ENCODE measurements around the gene RAB31.

Gene RAB31

DNA sequence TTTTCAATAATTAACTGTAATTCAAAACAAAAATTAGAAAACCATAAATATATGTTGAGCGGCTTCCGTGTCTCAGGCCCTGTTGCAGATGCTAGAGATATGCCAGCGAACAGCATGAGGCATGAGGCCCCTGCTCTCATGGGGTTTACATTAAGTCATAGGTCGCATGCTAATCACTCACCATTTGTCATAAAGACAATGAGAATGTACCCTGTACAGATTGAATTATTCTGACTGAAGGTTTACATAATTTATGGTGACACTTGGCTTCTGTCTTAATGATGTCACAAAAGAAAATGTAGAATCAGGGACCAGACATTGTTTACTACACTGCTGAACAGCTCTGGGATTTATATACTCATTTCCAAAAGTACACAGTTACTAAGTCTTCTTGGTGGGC is 199.8 kb downstream of the RAB31 start:
- no peak overlapping the region for H2AK5ac ChIP-seq (ENCODE audit: low read length, severe bottlenecking)
- H2BK12ac ChIP-seq (ENCODE audit: low read length in 2 of 2) = no peak overlapping the region
- H4K91ac ChIP-seq (ENCODE audit: low read length) = no peak overlapping the region
- H3K4me2 ChIP-seq (ENCODE audit: low read length, poor library complexity, severe bottlenecking) = no peak overlapping the region
- no peak overlapping the region for H2BK5ac ChIP-seq (ENCODE audit: low read depth, low read length, poor library complexity, severe bottlenecking)
- H3K36me3 ChIP-seq (ENCODE audit: control insufficient read depth in 1 of 2, insufficient read depth in 2 of 2, low read depth in 1 of 2, low read length in 2 of 2) = no peaks in the 10 kb centered on the region
- WGBS = 88% methylated on average over 3 of the region's 4 CpGs
- no peak overlapping the region for H3K14ac ChIP-seq (ENCODE audit: low read length in 2 of 2)
- no peaks in the 10 kb centered on the region for H3K79me1 ChIP-seq (replicated peaks; ENCODE audit: low read length, poor library complexity, severe bottlenecking)
- H2BK120ac ChIP-seq (ENCODE audit: low read depth, low read length) = no peak overlapping the region
- no peak for DNase-seq
- H2AFZ ChIP-seq (ENCODE audit: low read depth, low read length) = no peak overlapping the region
- H3K9ac ChIP-seq (ENCODE audit: low read length) = no peak overlapping the region
- no peak overlapping the region for H3K27ac ChIP-seq (ENCODE audit: low read length, poor library complexity, severe bottlenecking)
- H3K9me3 ChIP-seq (ENCODE audit: control insufficient read depth, low read length) = no peaks in the 10 kb centered on the region
- H3K18ac ChIP-seq (ENCODE audit: low read depth in 1 of 2, low read length in 2 of 2) = no peak overlapping the region
- no peak overlapping the region for H3K4ac ChIP-seq (ENCODE audit: low read depth in 1 of 2, low read length in 2 of 2)
- H2BK15ac ChIP-seq (ENCODE audit: low read depth, poor library complexity, severe bottlenecking) = no peak overlapping the region
- H3K4me3 ChIP-seq (ENCODE audit: insufficient read depth in 1 of 2, low read depth in 1 of 2, low read length in 2 of 2) = no peak overlapping the region
- H3K27me3 ChIP-seq (ENCODE audit: control insufficient read depth in 1 of 2, insufficient read depth in 1 of 2, low read length in 2 of 2) = peaks cover 0 to 4% of the 10 kb centered on the region in 2 experiments
- H4K8ac ChIP-seq (ENCODE audit: low read length) = no peak overlapping the region
- no peak overlapping the region for H3K23ac ChIP-seq (ENCODE audit: low read length in 2 of 2)
- peaks cover 7% of the 10 kb centered on the region for H3K4me1 ChIP-seq (ENCODE audit: control insufficient read depth, insufficient read depth, low read depth, low read length)

- DNase-seq = no peak
- Histone ChIP-seq H3K9ac (ENCODE audit: low read length) (no peak overlapping the region), H2BK12ac (ENCODE audit: low read length in 2 of 2) (no peak overlapping the region)
These were observed 202.0 kb downstream of the RAB31 start for GRCh38 chr18:9910071-9910470.

GRCh38 chr18:9910661-9911060 is 202.6 kb downstream of the RAB31 start:
- no peaks in the 10 kb centered on the region for H3K36me3 ChIP-seq (ENCODE audit: control insufficient read depth in 1 of 2, insufficient read depth in 2 of 2, low read depth in 1 of 2, low read length in 2 of 2)
- no peak overlapping the region for H2BK120ac ChIP-seq (ENCODE audit: low read depth, low read length)
- peaks cover 3% of the 10 kb centered on the region for H3K4me1 ChIP-seq (ENCODE audit: control insufficient read depth, insufficient read depth, low read depth, low read length)
- peaks cover 0 to 4% of the 10 kb centered on the region in 2 experiments for H3K27me3 ChIP-seq (ENCODE audit: control insufficient read depth in 1 of 2, insufficient read depth in 1 of 2, low read length in 2 of 2)
- H4K91ac ChIP-seq (ENCODE audit: low read length) = no peak overlapping the region
- no peaks in the 10 kb centered on the region for H3K79me1 ChIP-seq (replicated peaks; ENCODE audit: low read length, poor library complexity, severe bottlenecking)
- no peak overlapping the region for H2BK15ac ChIP-seq (ENCODE audit: low read depth, poor library complexity, severe bottlenecking)
- WGBS = 100% methylated on average over 1 of the region's 2 CpGs
- no peak overlapping the region for H3K4me2 ChIP-seq (ENCODE audit: low read length, poor library complexity, severe bottlenecking)
- H3K9ac ChIP-seq (ENCODE audit: low read length) = no peak overlapping the region
- no peak overlapping the region for H2AK5ac ChIP-seq (ENCODE audit: low read length, severe bottlenecking)
- no peak overlapping the region for H3K14ac ChIP-seq (ENCODE audit: low read length in 2 of 2)
- H3K27ac ChIP-seq (ENCODE audit: low read length, poor library complexity, severe bottlenecking) = no peak overlapping the region
- no peak overlapping the region for H4K8ac ChIP-seq (ENCODE audit: low read length)
- H2AFZ ChIP-seq (ENCODE audit: low read depth, low read length) = no peak overlapping the region
- H3K18ac ChIP-seq (ENCODE audit: low read depth in 1 of 2, low read length in 2 of 2) = no peak overlapping the region
- no peak overlapping the region for H3K4ac ChIP-seq (ENCODE audit: low read depth in 1 of 2, low read length in 2 of 2)
- H3K23ac ChIP-seq (ENCODE audit: low read length in 2 of 2) = no peak overlapping the region
- no peak overlapping the region for H3K4me3 ChIP-seq (ENCODE audit: insufficient read depth in 1 of 2, low read depth in 1 of 2, low read length in 2 of 2)
- H2BK12ac ChIP-seq (ENCODE audit: low read length in 2 of 2) = no peak overlapping the region
- no peak for DNase-seq
- no peak overlapping the region for H2BK5ac ChIP-seq (ENCODE audit: low read depth, low read length, poor library complexity, severe bottlenecking)
- no peaks in the 10 kb centered on the region for H3K9me3 ChIP-seq (ENCODE audit: control insufficient read depth, low read length)

More at GRCh38 chr18:9910071-9910470, 202.0 kb downstream of the RAB31 start:
- no peak overlapping the region for H2BK15ac ChIP-seq (ENCODE audit: low read depth, poor library complexity, severe bottlenecking)
- peaks cover 0 to 4% of the 10 kb centered on the region in 2 experiments for H3K27me3 ChIP-seq (ENCODE audit: control insufficient read depth in 1 of 2, insufficient read depth in 1 of 2, low read length in 2 of 2)
- H3K4me1 ChIP-seq (ENCODE audit: control insufficient read depth, insufficient read depth, low read depth, low read length) = peaks cover 7% of the 10 kb centered on the region
- H2BK120ac ChIP-seq (ENCODE audit: low read depth, low read length) = no peak overlapping the region
- no peak overlapping the region for H3K27ac ChIP-seq (ENCODE audit: low read length, poor library complexity, severe bottlenecking)
- H3K4me3 ChIP-seq (ENCODE audit: insufficient read depth in 1 of 2, low read depth in 1 of 2, low read length in 2 of 2) = no peak overlapping the region
- no peaks in the 10 kb centered on the region for H3K36me3 ChIP-seq (ENCODE audit: control insufficient read depth in 1 of 2, insufficient read depth in 2 of 2, low read depth in 1 of 2, low read length in 2 of 2)
- no peak overlapping the region for H2AFZ ChIP-seq (ENCODE audit: low read depth, low read length)
- no peak overlapping the region for H3K4me2 ChIP-seq (ENCODE audit: low read length, poor library complexity, severe bottlenecking)
- no peaks in the 10 kb centered on the region for H3K9me3 ChIP-seq (ENCODE audit: control insufficient read depth, low read length)
- H4K8ac ChIP-seq (ENCODE audit: low read length) = no peak overlapping the region
- no peak overlapping the region for H4K91ac ChIP-seq (ENCODE audit: low read length)
- no peaks in the 10 kb centered on the region for H3K79me1 ChIP-seq (replicated peaks; ENCODE audit: low read length, poor library complexity, severe bottlenecking)
- no peak overlapping the region for H2BK5ac ChIP-seq (ENCODE audit: low read depth, low read length, poor library complexity, severe bottlenecking)
- H2AK5ac ChIP-seq (ENCODE audit: low read length, severe bottlenecking) = no peak overlapping the region
- H3K23ac ChIP-seq (ENCODE audit: low read length in 2 of 2) = no peak overlapping the region
- H3K18ac ChIP-seq (ENCODE audit: low read depth in 1 of 2, low read length in 2 of 2) = no peak overlapping the region
- H3K4ac ChIP-seq (ENCODE audit: low read depth in 1 of 2, low read length in 2 of 2) = no peak overlapping the region
- no peak overlapping the region for H3K14ac ChIP-seq (ENCODE audit: low read length in 2 of 2)

DNA sequence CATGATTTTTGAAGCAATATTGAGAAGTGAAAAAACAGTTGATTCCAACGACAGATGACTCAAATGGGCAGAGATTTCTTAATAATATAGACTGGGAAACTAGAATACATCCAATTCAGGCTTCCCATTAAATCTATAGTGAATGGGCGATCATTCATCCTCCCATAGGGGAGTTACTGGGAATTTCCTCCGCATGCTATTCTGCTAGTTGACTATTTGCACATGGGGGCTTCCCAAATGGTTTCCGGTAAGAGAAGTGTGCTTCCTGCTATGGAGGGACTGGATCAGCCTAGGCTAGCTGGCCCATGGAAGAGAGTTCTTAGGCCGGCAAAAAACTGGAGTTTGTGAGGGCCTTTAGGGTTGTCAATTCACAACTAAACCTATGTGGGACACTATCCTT is 203.1 kb downstream of the RAB31 start:
- Histone ChIP-seq H4K91ac (ENCODE audit: low read length) (no peak overlapping the region), H2BK12ac (ENCODE audit: low read length in 2 of 2) (no peak overlapping the region), H3K9ac (ENCODE audit: low read length) (no peak overlapping the region), H3K79me1 (replicated peaks; ENCODE audit: low read length, poor library complexity, severe bottlenecking) (no peaks in the 10 kb centered on the region), H3K23ac (ENCODE audit: low read length in 2 of 2) (no peak overlapping the region), H3K4me2 (ENCODE audit: low read length, poor library complexity, severe bottlenecking) (no peak overlapping the region), H3K27me3 (ENCODE audit: control insufficient read depth in 1 of 2, insufficient read depth in 1 of 2, low read length in 2 of 2) (peaks cover 0 to 4% of the 10 kb centered on the region in 2 experiments), H4K8ac (ENCODE audit: low read length) (no peak overlapping the region), H2BK120ac (ENCODE audit: low read depth, low read length) (no peak overlapping the region), H3K27ac (ENCODE audit: low read length, poor library complexity, severe bottlenecking) (no peak overlapping the region), H2AFZ (ENCODE audit: low read depth, low read length) (no peak overlapping the region), H2AK5ac (ENCODE audit: low read length, severe bottlenecking) (no peak overlapping the region), H3K14ac (ENCODE audit: low read length in 2 of 2) (no peak overlapping the region), H2BK15ac (ENCODE audit: low read depth, poor library complexity, severe bottlenecking) (no peak overlapping the region), H3K4ac (ENCODE audit: low read depth in 1 of 2, low read length in 2 of 2) (no peak overlapping the region), H3K18ac (ENCODE audit: low read depth in 1 of 2, low read length in 2 of 2) (no peak overlapping the region), H3K36me3 (ENCODE audit: control insufficient read depth in 1 of 2, insufficient read depth in 2 of 2, low read depth in 1 of 2, low read length in 2 of 2) (no peaks in the 10 kb centered on the region), H3K4me1 (ENCODE audit: control insufficient read depth, insufficient read depth, low read depth, low read length) (no peaks in the 10 kb centered on the region), H3K9me3 (ENCODE audit: control insufficient read depth, low read length) (no peaks in the 10 kb centered on the region), H3K4me3 (ENCODE audit: insufficient read depth in 1 of 2, low read depth in 1 of 2, low read length in 2 of 2) (no peak overlapping the region), H2BK5ac (ENCODE audit: low read depth, low read length, poor library complexity, severe bottlenecking) (no peak overlapping the region)
- no peak for DNase-seq
- WGBS = 94% methylated on average over 3 of the region's 5 CpGs

Data from mesenchymal stem cell (in vitro differentiated cells and primary cell).